ENCODE results near the gene CUBN.

DNA sequence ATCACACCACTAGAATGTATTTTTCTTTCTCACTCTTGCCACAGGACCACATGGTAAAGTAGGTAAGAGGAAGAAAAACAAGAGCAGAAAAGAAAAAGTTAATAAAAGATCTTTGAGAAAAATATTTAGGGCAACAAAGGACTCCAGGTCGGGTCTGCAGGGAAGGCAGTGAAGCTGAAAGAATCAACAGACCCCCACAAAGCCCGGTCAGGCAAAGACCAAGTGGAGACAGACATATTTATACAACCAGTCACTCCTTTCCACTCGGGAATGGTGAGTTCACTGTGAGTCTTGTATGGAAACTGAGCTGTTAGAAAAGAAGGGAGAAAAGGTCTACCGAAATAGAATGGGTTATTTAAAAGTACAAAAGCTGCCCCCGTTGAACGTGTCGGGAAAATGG is 340.4 kb downstream of the CUBN start:
- no peak for TF ChIP-seq CTCF (IDR thresholded peaks at IDR 0.05)
- no peak for TF ChIP-seq ZFX (IDR thresholded peaks at IDR 0.05; ENCODE audit: borderline replicate concordance)

Data from 22Rv1 (cell line).